Measurements from ENCODE around the gene ZNHIT1.

The ZNHIT1 gene

GRCh38 chr7:101220295-101220694 lies 2.3 kb downstream of the ZNHIT1 start:
- DNase-seq: no peak

GRCh38 chr7:101222275-101222830 lies 4.4 kb downstream of the ZNHIT1 start:
- DNase-seq: no peak

- DNase-seq: no peak
Observed at GRCh38 chr7:101223528-101223927, 5.6 kb downstream of the ZNHIT1 start.

GRCh38 chr7:101225650-101226049 lies 7.7 kb downstream of the ZNHIT1 start:
- DNase-seq: no peak

GRCh38 chr7:101226721-101227120 lies 8.8 kb downstream of the ZNHIT1 start:
- DNase-seq: no peak

- DNase-seq: no peak
Observed at GRCh38 chr7:101231644-101232043, 13.7 kb downstream of the ZNHIT1 start.

GRCh38 chr7:101232141-101232850 lies 14.3 kb downstream of the ZNHIT1 start:
- no peak for DNase-seq

- DNase-seq: no peak
Observed at GRCh38 chr7:101233907-101234547, 16.1 kb downstream of the ZNHIT1 start.

- DNase-seq: no peak
Observed at GRCh38 chr7:101234636-101235035, 16.7 kb downstream of the ZNHIT1 start.

- no peak for DNase-seq
Observed at GRCh38 chr7:101235050-101235449, 17.1 kb downstream of the ZNHIT1 start.

- DNase-seq: no peak
Observed at GRCh38 chr7:101235522-101235921, 17.6 kb downstream of the ZNHIT1 start.

GRCh38 chr7:101236292-101236835 lies 18.4 kb downstream of the ZNHIT1 start:
- DNase-seq: no peak

GRCh38 chr7:101237206-101238067 lies 19.5 kb downstream of the ZNHIT1 start, which contains the start of gene CLDN15:
TSS of gene CLDN15 (minus strand) at chr7:101237802. CDS start at chr7:101237581, 221 bp downstream.
- DNase-seq: no peak

GRCh38 chr7:101238226-101239182 lies 20.5 kb downstream of the ZNHIT1 start:
- no peak for DNase-seq

- no peak for DNase-seq
Observed at GRCh38 chr7:101239191-101239950, 21.4 kb downstream of the ZNHIT1 start.

GRCh38 chr7:101239951-101240220 lies 21.9 kb downstream of the ZNHIT1 start:
- no peak for DNase-seq

- no peak for DNase-seq
Observed at GRCh38 chr7:101240226-101241014, 22.5 kb downstream of the ZNHIT1 start.

- no peak for DNase-seq
Observed at GRCh38 chr7:101241015-101241363, 23.0 kb downstream of the ZNHIT1 start.

- DNase-seq: no peak
Observed at GRCh38 chr7:101241443-101242349, 23.7 kb downstream of the ZNHIT1 start.
